IPS-NIHi7 (cell line): Measurements from ENCODE around the gene ARHGEF40.
A peak's percentile ranks its signal among the peaks of the same experiment; 100 is the strongest.
"Not testable (repeated sequence)": the region's sequence is repeated elsewhere in the genome, so short reads cannot be mapped to it uniquely, and the experiment has no call there.

Experiments
- DNase-seq: peaks from one replicate; pipeline ENCODE4 v3.0.0; 2012; ENCODE audit warnings: mixed read lengths; ENCODE audit errors: extremely low spot score

The ARHGEF40 gene

GRCh38 chr14:21039585-21040369 is 30.3 kb upstream of the ARHGEF40 start:
- peak; percentile 83 for DNase-seq

- DNase-seq: no peak
Measured at GRCh38 chr14:21040370-21040925, 29.7 kb upstream of the ARHGEF40 start.

GRCh38 chr14:21040941-21041340 is 29.2 kb upstream of the ARHGEF40 start:
- not testable (repeated sequence) for DNase-seq

- no peak for DNase-seq
Measured at GRCh38 chr14:21041676-21042433, 28.2 kb upstream of the ARHGEF40 start, which contains the start of gene RNASE7. RNASE7 (plus strand) TSS chr14:21042362; CDS start chr14:21042993, 631 bp downstream.

GRCh38 chr14:21042918-21043317 is 27.2 kb upstream of the ARHGEF40 start:
- DNase-seq: no peak

GRCh38 chr14:21043387-21043973 is 26.6 kb upstream of the ARHGEF40 start:
- no peak for DNase-seq

- DNase-seq: no peak
Measured at GRCh38 chr14:21043974-21044618, 26.0 kb upstream of the ARHGEF40 start.

- DNase-seq: no peak
Measured at GRCh38 chr14:21047378-21047781, 22.7 kb upstream of the ARHGEF40 start.

GRCh38 chr14:21048638-21049037 is 21.5 kb upstream of the ARHGEF40 start:
- DNase-seq: no peak

- DNase-seq: no peak
Measured at GRCh38 chr14:21049271-21049673, 20.8 kb upstream of the ARHGEF40 start.

GRCh38 chr14:21050597-21050996 is 19.5 kb upstream of the ARHGEF40 start:
- DNase-seq: no peak

GRCh38 chr14:21053184-21054122 is 16.7 kb upstream of the ARHGEF40 start:
- no peak for DNase-seq

GRCh38 chr14:21054123-21054767 is 15.9 kb upstream of the ARHGEF40 start:
- DNase-seq: no peak

GRCh38 chr14:21054768-21055145 is 15.3 kb upstream of the ARHGEF40 start:
- DNase-seq: no peak

- no peak for DNase-seq
Measured at GRCh38 chr14:21055432-21056117, 14.5 kb upstream of the ARHGEF40 start.

- DNase-seq: no peak
Measured at GRCh38 chr14:21056520-21057163, 13.5 kb upstream of the ARHGEF40 start.

GRCh38 chr14:21057803-21058675 is 12.1 kb upstream of the ARHGEF40 start, which contains the start of gene RNASE8:
RNASE8 (plus strand) TSS chr14:21057822; CDS start chr14:21057893, 71 bp downstream.
- DNase-seq: no peak

- DNase-seq: no peak
Measured at GRCh38 chr14:21058903-21059302, 11.2 kb upstream of the ARHGEF40 start.
